Measurements from ENCODE around the gene RPS19.
"Not testable (repeated sequence)": the region's sequence is repeated elsewhere in the genome, so short reads cannot be mapped to it uniquely, and the experiment has no call there.

RPS19 gene

GRCh38 chr19:41875973-41876372 lies 15.9 kb downstream of the RPS19 start:
- H2AFZ ChIP-seq (ENCODE audit: low read depth, low read length); H3K4me1 ChIP-seq (ENCODE audit: control insufficient read depth, insufficient read depth, low read depth, low read length); H2BK5ac ChIP-seq (ENCODE audit: low read depth, low read length, poor library complexity, severe bottlenecking); H3K18ac ChIP-seq (ENCODE audit: low read depth in 1 of 2, low read length in 2 of 2); H3K4me3 ChIP-seq (ENCODE audit: insufficient read depth in 1 of 2, low read depth in 1 of 2, low read length in 2 of 2); H3K9ac ChIP-seq (ENCODE audit: low read length); H3K4ac ChIP-seq (ENCODE audit: low read depth in 1 of 2, low read length in 2 of 2); H3K23ac ChIP-seq (ENCODE audit: low read length in 2 of 2); H2AK5ac ChIP-seq (ENCODE audit: low read length, severe bottlenecking); H2BK12ac ChIP-seq (ENCODE audit: low read length in 2 of 2); H3K14ac ChIP-seq (ENCODE audit: low read length in 2 of 2); H4K91ac ChIP-seq (ENCODE audit: low read length); H3K27ac ChIP-seq (ENCODE audit: low read length, poor library complexity, severe bottlenecking); H3K9me3 ChIP-seq (ENCODE audit: control insufficient read depth, low read length); H3K4me2 ChIP-seq (ENCODE audit: low read length, poor library complexity, severe bottlenecking); H4K8ac ChIP-seq (ENCODE audit: low read length); DNase-seq; H3K79me1 ChIP-seq (replicated peaks; ENCODE audit: low read length, poor library complexity, severe bottlenecking); H2BK120ac ChIP-seq (ENCODE audit: low read depth, low read length); H2BK15ac ChIP-seq (ENCODE audit: low read depth, poor library complexity, severe bottlenecking): not testable (repeated sequence)
- Histone ChIP-seq H3K36me3 (ENCODE audit: control insufficient read depth in 1 of 2, insufficient read depth in 2 of 2, low read depth in 1 of 2, low read length in 2 of 2) (peaks cover 21 to 23% of the 10 kb centered on the region in 2 experiments), H3K27me3 (ENCODE audit: control insufficient read depth in 1 of 2, insufficient read depth in 1 of 2, low read length in 2 of 2) (peaks cover 15 to 23% of the 10 kb centered on the region in 2 experiments)
- WGBS: 80% methylated on average over 3 of the region's 3 CpGs

GRCh38 chr19:41876847-41877832 lies 17.1 kb downstream of the RPS19 start, which contains the start of gene CD79A:
CD79A (plus strand) TSS chr19:41877279; CDS start chr19:41877305, 26 bp downstream.
- peak within 1 kb of the TSS in 1 of 2 experiments; percentile 20 for H3K14ac ChIP-seq (ENCODE audit: low read length in 2 of 2)
- H2BK120ac ChIP-seq (ENCODE audit: low read depth, low read length): no peak within 1 kb of the TSS
- H2BK15ac ChIP-seq (ENCODE audit: low read depth, poor library complexity, severe bottlenecking): no peak within 1 kb of the TSS
- H3K9me3 ChIP-seq (ENCODE audit: control insufficient read depth, low read length): no peaks in the 10 kb centered on the region
- no peak within 1 kb of the TSS for H2BK5ac ChIP-seq (ENCODE audit: low read depth, low read length, poor library complexity, severe bottlenecking)
- H3K9ac ChIP-seq (ENCODE audit: low read length): no peak within 1 kb of the TSS
- WGBS: 78% methylated on average over 4 of the region's 9 CpGs
- no peak within 1 kb of the TSS for H3K4ac ChIP-seq (ENCODE audit: low read depth in 1 of 2, low read length in 2 of 2)
- no peak within 1 kb of the TSS for H2BK12ac ChIP-seq (ENCODE audit: low read length in 2 of 2)
- H3K4me3 ChIP-seq (ENCODE audit: insufficient read depth in 1 of 2, low read depth in 1 of 2, low read length in 2 of 2): no peak within 1 kb of the TSS
- no peaks in the 10 kb centered on the region for H3K4me1 ChIP-seq (ENCODE audit: control insufficient read depth, insufficient read depth, low read depth, low read length)
- no peak within 1 kb of the TSS for H2AK5ac ChIP-seq (ENCODE audit: low read length, severe bottlenecking)
- DNase-seq: no peak
- H2AFZ ChIP-seq (ENCODE audit: low read depth, low read length): no peak within 1 kb of the TSS
- peaks cover 15 to 26% of the 10 kb centered on the region in 2 experiments for H3K27me3 ChIP-seq (ENCODE audit: control insufficient read depth in 1 of 2, insufficient read depth in 1 of 2, low read length in 2 of 2)
- H3K79me1 ChIP-seq (replicated peaks; ENCODE audit: low read length, poor library complexity, severe bottlenecking): no peaks in the 10 kb centered on the region
- no peak within 1 kb of the TSS for H4K91ac ChIP-seq (ENCODE audit: low read length)
- H3K18ac ChIP-seq (ENCODE audit: low read depth in 1 of 2, low read length in 2 of 2): no peak within 1 kb of the TSS
- peaks cover 10 to 11% of the 10 kb centered on the region in 2 experiments for H3K36me3 ChIP-seq (ENCODE audit: control insufficient read depth in 1 of 2, insufficient read depth in 2 of 2, low read depth in 1 of 2, low read length in 2 of 2)
- H4K8ac ChIP-seq (ENCODE audit: low read length): no peak within 1 kb of the TSS
- no peak within 1 kb of the TSS for H3K23ac ChIP-seq (ENCODE audit: low read length in 2 of 2)
- no peak within 1 kb of the TSS for H3K27ac ChIP-seq (ENCODE audit: low read length, poor library complexity, severe bottlenecking)
- H3K4me2 ChIP-seq (ENCODE audit: low read length, poor library complexity, severe bottlenecking): no peak within 1 kb of the TSS

- H3K23ac ChIP-seq (ENCODE audit: low read length in 2 of 2): no peak overlapping the region
- H3K9ac ChIP-seq (ENCODE audit: low read length): no peak overlapping the region
- no peak overlapping the region for H3K4me3 ChIP-seq (ENCODE audit: insufficient read depth in 1 of 2, low read depth in 1 of 2, low read length in 2 of 2)
- H3K36me3 ChIP-seq (ENCODE audit: control insufficient read depth in 1 of 2, insufficient read depth in 2 of 2, low read depth in 1 of 2, low read length in 2 of 2): peaks cover 0 to 2% of the 10 kb centered on the region in 2 experiments
- H3K14ac ChIP-seq (ENCODE audit: low read length in 2 of 2): no peak overlapping the region
- no peak overlapping the region for H4K8ac ChIP-seq (ENCODE audit: low read length)
- no peak overlapping the region for H3K4ac ChIP-seq (ENCODE audit: low read depth in 1 of 2, low read length in 2 of 2)
- no peak overlapping the region for H2BK5ac ChIP-seq (ENCODE audit: low read depth, low read length, poor library complexity, severe bottlenecking)
- no peak overlapping the region for H2AK5ac ChIP-seq (ENCODE audit: low read length, severe bottlenecking)
- H2BK120ac ChIP-seq (ENCODE audit: low read depth, low read length): no peak overlapping the region
- peaks cover 4% of the 10 kb centered on the region for H3K4me1 ChIP-seq (ENCODE audit: control insufficient read depth, insufficient read depth, low read depth, low read length)
- 79% methylated on average over 16 of the region's 17 CpGs for WGBS
- H2AFZ ChIP-seq (ENCODE audit: low read depth, low read length): no peak overlapping the region
- no peak overlapping the region for H3K18ac ChIP-seq (ENCODE audit: low read depth in 1 of 2, low read length in 2 of 2)
- no peak overlapping the region for H2BK12ac ChIP-seq (ENCODE audit: low read length in 2 of 2)
- H3K4me2 ChIP-seq (ENCODE audit: low read length, poor library complexity, severe bottlenecking): no peak overlapping the region
- H2BK15ac ChIP-seq (ENCODE audit: low read depth, poor library complexity, severe bottlenecking): peak overlapping the region; percentile 33
- no peak overlapping the region for H3K27ac ChIP-seq (ENCODE audit: low read length, poor library complexity, severe bottlenecking)
- no peaks in the 10 kb centered on the region for H3K79me1 ChIP-seq (replicated peaks; ENCODE audit: low read length, poor library complexity, severe bottlenecking)
- no peaks in the 10 kb centered on the region for H3K9me3 ChIP-seq (ENCODE audit: control insufficient read depth, low read length)
- H4K91ac ChIP-seq (ENCODE audit: low read length): no peak overlapping the region
- peaks cover 15 to 26% of the 10 kb centered on the region in 2 experiments for H3K27me3 ChIP-seq (ENCODE audit: control insufficient read depth in 1 of 2, insufficient read depth in 1 of 2, low read length in 2 of 2)
- no peak for DNase-seq
These were observed 18.2 kb downstream of the RPS19 start for GRCh38 chr19:41877916-41878905.

Data from mesenchymal stem cell (in vitro differentiated cells and primary cell).